Body of pancreas (tissue), 4 donors: ENCODE results near the gene BABAM2. TPM values are rescaled to one million over a fixed set of nuclear protein-coding genes. Genes with fewer than 3 reads are reported as not detected.
"Not testable (repeated sequence)": the region's sequence is repeated elsewhere in the genome, so short reads cannot be mapped to it uniquely, and the experiment has no call there.

Source experiments
- ATAC-seq: fragments of 150-250 bp; one replicate; pipeline ENCODE4 v1.9.1; 2016
- DNase-seq, 4 donors: peaks; one replicate each; pipeline ENCODE4 v3.0.0-alpha.2; 2019
- H3K27ac ChIP-seq, 4 donors: fragments of 200-600 bp; sonication (generic); 1 replicate in 3 of 4; 2 replicates in 1 of 4; pipeline versions ENCODE4 v1.5.1 to v1.6.1; 2016 to 2019; ENCODE audit warnings: mild to moderate bottlenecking in 1 of 4, mixed read lengths in 1 of 4, moderate library complexity in 1 of 4
- H3K27me3 ChIP-seq, 2 donors: fragments of 200-600 bp; sonication (generic); one replicate each; pipeline ENCODE4 v1.6.0; 2016; ENCODE audit warnings: mild to moderate bottlenecking in 1 of 2
- H3K36me3 ChIP-seq, 2 donors: fragments of 200-600 bp; sonication (generic); replicated peaks in 1 of 2; 2 replicates each; pipeline ENCODE4 v1.5.1; 2016; ENCODE audit warnings: low read depth in 2 of 2; ENCODE audit not compliant: insufficient read depth in 1 of 2
- H3K4me1 ChIP-seq: fragments of 200-600 bp; sonication (generic); one replicate; pipeline ENCODE4 v1.6.0; 2016
- H3K4me3 ChIP-seq, 2 donors: fragments of 200-600 bp; sonication (generic); 1 replicate in 1 of 2; 2 replicates in 1 of 2; pipeline ENCODE4 v1.5.1; 2016 to 2019
- H3K9me3 ChIP-seq, 3 donors: fragments of 200-600 bp; sonication (generic); 1 replicate in 2 of 3; 2 replicates in 1 of 3; pipeline ENCODE4 v1.5.1; 2016
- CTCF ChIP-seq, 7 experiments: fragments of 450-650 bp in 4 of 7; fragments of 200-600 bp in 3 of 7; sonication (generic) in 3 of 7; IDR thresholded peaks; one replicate each; pipeline ENCODE4 v1.5.1; 2016 to 2019; ENCODE audit warnings: antibody characterized with exemption in 7 of 7
- POLR2A ChIP-seq, 3 donors: fragments of 450-650 bp; IDR thresholded peaks; one replicate each; pipeline ENCODE4 v1.6.1; 2016; ENCODE audit warnings: antibody characterized with exemption in 3 of 3, mild to moderate bottlenecking in 2 of 3
- WGBS, 2 donors: methylation state at CpG; one replicate each; pipeline ENCODE4 v1.1.5; 2017; 5-methylcytosine and 5-hydroxymethylcytosine counted together
- intact Hi-C: fragments of 100-400 bp; cut with DNase I; formaldehyde crosslinking; loops from one replicate; pipeline ENCODE4 v1.15.1; 2023
- total RNA-seq, 2 donors: library from RNA; depleted of rRNA; stranded (reverse); fragments of >200 nt; gene quantifications; one replicate each; pipeline ENCODE4 v1.1.0, GENCODE V29; 2016

BABAM2 gene
- total RNA-seq, 2 donors from 2014 or later, result 20.5 to 22.4 TPM

GRCh38 chr2:28327581-28327955 is 437.0 kb downstream of the BABAM2 start:
- TF ChIP-seq POLR2A (IDR thresholded peaks at IDR 0.05), result no peak
- TF ChIP-seq CTCF (IDR thresholded peaks at IDR 0.05), result no peak
- Histone ChIP-seq H3K27ac (no peak overlapping the region), H3K4me1 (no peaks in the 10 kb centered on the region), H3K9me3 (no peaks in the 10 kb centered on the region), H3K4me3 (no peak overlapping the region), H3K36me3 (no peaks in the 10 kb centered on the region), H3K27me3 (no peaks in the 10 kb centered on the region)
- DNase-seq, result no peak
- intact Hi-C loops, result no loop called here
- no peak for ATAC-seq
- 94 to 96% methylated on average over 6 to 7 of the region's 7 CpGs for WGBS, 2 donors

- WGBS, 2 donors, result 84 to 88% methylated on average over 10 to 14 of the region's 14 CpGs
- intact Hi-C loops, result no loop called here
- ATAC-seq (no peak), DNase-seq (no peak)
- H3K27ac ChIP-seq, result no peak overlapping the region
- H3K36me3 ChIP-seq, result no peaks in the 10 kb centered on the region
- no peak overlapping the region for H3K4me3 ChIP-seq
- H3K27me3 ChIP-seq, result no peaks in the 10 kb centered on the region
- peaks cover 1% of the 10 kb centered on the region for H3K4me1 ChIP-seq
- no peaks in the 10 kb centered on the region for H3K9me3 ChIP-seq
- TF ChIP-seq POLR2A (IDR thresholded peaks at IDR 0.05) (no peak), CTCF (IDR thresholded peaks at IDR 0.05) (no peak)
Observed at GRCh38 chr2:28327956-28328922, 437.7 kb downstream of the BABAM2 start.

GRCh38 chr2:28329184-28329583 is 438.7 kb downstream of the BABAM2 start:
- no peaks in the 10 kb centered on the region for H3K36me3 ChIP-seq
- H3K27me3 ChIP-seq, result no peaks in the 10 kb centered on the region
- no peak overlapping the region for H3K27ac ChIP-seq
- no peak overlapping the region for H3K4me3 ChIP-seq
- intact Hi-C loops, result no loop called here
- DNase-seq (no peak), ATAC-seq (no peak)
- 86 to 88% methylated on average over 5 of the region's 5 CpGs for whole genome bisulfite sequencing, 2 donors
- no peak for TF ChIP-seq CTCF (IDR thresholded peaks at IDR 0.05)
- peaks cover 11% of the 10 kb centered on the region for H3K4me1 ChIP-seq
- H3K9me3 ChIP-seq, result no peaks in the 10 kb centered on the region

GRCh38 chr2:28330722-28331121 is 440.2 kb downstream of the BABAM2 start:
- ATAC-seq, H3K36me3 ChIP-seq, intact Hi-C loops, H3K27me3 ChIP-seq, H3K9me3 ChIP-seq, H3K4me3 ChIP-seq, DNase-seq, H3K27ac ChIP-seq: not testable (repeated sequence)
- WGBS, 2 donors, result 77 to 78% methylated on average over 5 of the region's 5 CpGs
- peaks cover 16% of the 10 kb centered on the region for H3K4me1 ChIP-seq

GRCh38 chr2:28331797-28332196 is 441.3 kb downstream of the BABAM2 start:
- ATAC-seq, H3K27me3 ChIP-seq, H3K9me3 ChIP-seq, H3K27ac ChIP-seq, DNase-seq, H3K36me3 ChIP-seq, H3K4me3 ChIP-seq, intact Hi-C loops: not testable (repeated sequence)
- H3K4me1 ChIP-seq, result peaks cover 16% of the 10 kb centered on the region
- WGBS, 2 donors, result 96% methylated on average over 3 of the region's 3 CpGs

GRCh38 chr2:28332696-28333095 is 442.2 kb downstream of the BABAM2 start:
- no peak for DNase-seq

More at GRCh38 chr2:28332696-28333095, 442.2 kb downstream of the BABAM2 start:
- 95 to 100% methylated on average over 7 to 8 of the region's 8 CpGs for WGBS, 2 donors
- H3K27ac ChIP-seq, result no peak overlapping the region
- TF ChIP-seq CTCF (IDR thresholded peaks at IDR 0.05), result no peak
- no peak for TF ChIP-seq POLR2A (IDR thresholded peaks at IDR 0.05)
- no peak for ATAC-seq
- no peaks in the 10 kb centered on the region for H3K36me3 ChIP-seq
- intact Hi-C loops, result no loop called here
- H3K4me1 ChIP-seq, result peaks cover 16% of the 10 kb centered on the region
- H3K4me3 ChIP-seq, result no peak overlapping the region
- no peaks in the 10 kb centered on the region for H3K9me3 ChIP-seq
- H3K27me3 ChIP-seq, result no peaks in the 10 kb centered on the region
